Activated naive CD4-positive, alpha-beta T cell treated with anti-CD3 and anti-CD28 coated beads, Interleukin-2, amount 10 ng/mL, durations not matched to agents 7 days and 5 days (primary cell): ENCODE results near the gene TAOK3.
A peak's percentile ranks its signal among the peaks of the same experiment; 100 is the strongest.

ENCODE experiments used
- CTCF ChIA-PET: fragments of 350-600 bp; sonication (Branson Sonifier 250); formaldehyde crosslinking; loops from one replicate; lab custom pipeline; 2021; ENCODE audit warnings: antibody characterized with exemption; lab: Charles Lee
- DNase-seq: peaks from one replicate; pipeline ENCODE4 v3.0.0-alpha.2; 2020
- H3K27ac Mint-ChIP-seq: one replicate; pipeline ENCODE4 v1.8.0; 2021; ENCODE audit warnings: mild to moderate bottlenecking, moderate library complexity, mixed read lengths
- H3K27me3 Mint-ChIP-seq: one replicate; pipeline ENCODE4 v1.8.0; 2021; ENCODE audit warnings: mild to moderate bottlenecking, mixed read lengths
- H3K36me3 Mint-ChIP-seq: one replicate; pipeline ENCODE4 v1.8.0; 2021; ENCODE audit warnings: mixed read lengths
- H3K4me1 Mint-ChIP-seq: one replicate; pipeline ENCODE4 v1.8.0; 2021; ENCODE audit warnings: mixed read lengths
- H3K4me3 Mint-ChIP-seq: one replicate; pipeline ENCODE4 v1.8.0; 2021; ENCODE audit warnings: mild to moderate bottlenecking, moderate library complexity, mixed read lengths
- H3K9me3 Mint-ChIP-seq: one replicate; pipeline ENCODE4 v1.8.0; 2021; ENCODE audit warnings: mixed read lengths

Gene TAOK3

DNA sequence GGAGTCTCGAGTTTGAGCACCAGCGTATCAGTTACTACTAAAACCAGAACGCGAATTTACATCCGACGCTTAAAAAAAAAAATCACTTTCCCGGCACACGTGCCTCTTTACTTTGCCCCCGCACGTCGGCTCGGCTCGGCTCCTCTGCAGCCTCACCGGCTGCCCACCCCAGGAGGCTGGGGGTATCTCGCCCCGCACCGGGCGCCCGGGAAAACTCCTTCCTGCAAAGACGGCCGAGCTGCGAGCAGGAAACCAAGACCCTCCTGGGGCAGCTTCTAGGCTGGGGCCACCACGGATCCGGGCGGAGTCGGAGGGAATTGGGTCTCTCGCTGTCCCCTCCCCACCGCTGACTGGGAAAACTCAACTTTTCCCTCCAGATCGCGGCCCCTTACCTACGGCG is 269.5 kb downstream of the TAOK3 start:
- no peaks in the 10 kb centered on the region for H3K9me3 Mint-ChIP-seq
- peak; percentile 22 for DNase-seq
- no peaks in the 10 kb centered on the region for H3K36me3 Mint-ChIP-seq
- CTCF ChIA-PET, result no interaction called here
- H3K27me3 Mint-ChIP-seq, result peaks cover 60% of the 10 kb centered on the region
- no peak overlapping the region for H3K27ac Mint-ChIP-seq
- H3K4me3 Mint-ChIP-seq, result peak overlapping the region; percentile 79
- H3K4me1 Mint-ChIP-seq, result peaks cover 9% of the 10 kb centered on the region

DNA sequence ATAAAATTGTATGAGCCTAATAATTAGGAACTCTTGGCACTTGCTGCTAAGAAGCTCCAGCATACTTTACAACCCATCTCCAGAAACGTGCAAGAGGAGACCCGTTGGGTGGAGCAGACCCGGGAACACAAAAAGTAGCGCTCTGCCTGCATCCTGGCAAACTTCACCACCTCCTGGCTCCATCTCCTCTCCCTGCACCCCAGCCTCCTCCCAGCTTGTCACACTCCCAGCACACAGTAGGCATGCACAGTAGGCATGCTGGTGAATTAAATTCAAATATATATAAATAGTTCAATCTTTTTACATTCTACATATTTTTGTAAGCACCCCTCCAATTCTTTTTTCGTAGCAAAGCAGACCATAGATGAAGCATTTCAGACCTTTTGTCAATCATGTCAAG is 270.1 kb downstream of the TAOK3 start:
- H3K27me3 Mint-ChIP-seq, result peaks cover 62% of the 10 kb centered on the region
- CTCF ChIA-PET, result interaction anchor here (1.4 kb wide), 1 partner anchor 39 kb away, joined by 3 read pairs; no protein-coding TSS in a partner anchor
- H3K4me1 Mint-ChIP-seq, result peaks cover 9% of the 10 kb centered on the region
- H3K4me3 Mint-ChIP-seq, result peak overlapping the region; percentile 79
- H3K36me3 Mint-ChIP-seq, result no peaks in the 10 kb centered on the region
- H3K9me3 Mint-ChIP-seq, result no peaks in the 10 kb centered on the region
- DNase-seq, result no peak
- no peak overlapping the region for H3K27ac Mint-ChIP-seq

DNA sequence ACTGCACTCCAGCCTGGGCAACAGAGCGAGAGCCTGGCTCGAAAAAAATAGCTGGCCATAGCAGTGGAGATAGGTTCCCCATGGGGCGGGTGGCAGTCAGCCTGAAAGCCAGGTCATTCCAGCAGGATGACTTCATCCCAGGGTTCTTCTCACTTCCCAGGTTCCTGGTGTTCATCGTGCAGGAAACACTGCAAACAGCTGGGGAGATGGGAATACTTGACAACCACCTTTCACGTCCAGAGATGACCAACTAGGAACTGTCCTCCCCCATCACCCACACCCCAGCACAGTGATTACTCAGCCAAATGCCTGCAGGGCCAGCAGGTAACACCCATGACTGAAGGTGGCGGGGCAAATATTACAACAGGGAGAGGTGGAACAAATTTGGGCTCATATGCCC is 270.6 kb downstream of the TAOK3 start:
- no peaks in the 10 kb centered on the region for H3K36me3 Mint-ChIP-seq
- CTCF ChIA-PET, result interaction anchor here (1.4 kb wide), 1 partner anchor 39 kb away, joined by 3 read pairs; no protein-coding TSS in a partner anchor
- no peak overlapping the region for H3K27ac Mint-ChIP-seq
- H3K4me1 Mint-ChIP-seq, result peaks cover 9% of the 10 kb centered on the region
- H3K4me3 Mint-ChIP-seq, result no peak overlapping the region
- no peak for DNase-seq
- peaks cover 62% of the 10 kb centered on the region for H3K27me3 Mint-ChIP-seq
- H3K9me3 Mint-ChIP-seq, result no peaks in the 10 kb centered on the region

GRCh38 chr12:118101051-118101450 is 271.7 kb downstream of the TAOK3 start:
- Mint-ChIP-seq H3K4me3 (no peak overlapping the region), H3K27ac (no peak overlapping the region), H3K9me3 (no peaks in the 10 kb centered on the region), H3K4me1 (peaks cover 9% of the 10 kb centered on the region), H3K27me3 (peaks cover 58% of the 10 kb centered on the region), H3K36me3 (no peaks in the 10 kb centered on the region)
- CTCF ChIA-PET, result interaction anchor here (0.6 kb wide), 1 partner anchor 27 kb away, joined by 4 read pairs; no protein-coding TSS in a partner anchor
- no peak for DNase-seq
